GM19468 (cell line): ENCODE results near the gene KCNMA1.

Experiments
- ATAC-seq: cut with Tn5 transposase; IDR thresholded peaks from one replicate; pipeline ENCODE4 v1.9.1; 2021; ENCODE audit warnings: mild to moderate bottlenecking, moderate library complexity, moderate number of reproducible peaks; ENCODE audit not compliant: unreplicated experiment; ENCODE audit errors: extremely low read depth

KCNMA1 gene

GRCh38 chr10:77328272-77328816 lies 309.3 kb downstream of the KCNMA1 start:
- no peak for ATAC-seq

- no peak for ATAC-seq
Observed at GRCh38 chr10:77325233-77325537, 312.4 kb downstream of the KCNMA1 start.

DNA sequence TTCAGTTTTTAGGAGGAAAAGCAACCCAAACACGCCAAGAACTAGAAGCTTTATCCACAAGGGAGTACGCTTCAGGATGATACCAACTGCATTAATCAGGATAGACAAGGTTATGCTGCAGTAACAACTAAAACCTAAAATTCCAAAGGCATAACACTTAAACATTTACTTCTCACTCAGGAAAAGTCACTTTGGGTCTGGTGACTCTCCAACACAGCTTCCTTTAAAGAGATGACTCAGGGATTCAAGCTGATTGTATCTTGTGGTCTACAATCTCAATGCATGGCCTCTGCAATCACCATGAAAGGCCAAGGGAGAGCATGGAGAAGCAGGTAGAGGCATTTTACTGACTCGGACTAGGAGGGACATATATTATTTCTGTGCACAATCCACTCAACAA lies 315.8 kb downstream of the KCNMA1 start:
- no peak for ATAC-seq

DNA sequence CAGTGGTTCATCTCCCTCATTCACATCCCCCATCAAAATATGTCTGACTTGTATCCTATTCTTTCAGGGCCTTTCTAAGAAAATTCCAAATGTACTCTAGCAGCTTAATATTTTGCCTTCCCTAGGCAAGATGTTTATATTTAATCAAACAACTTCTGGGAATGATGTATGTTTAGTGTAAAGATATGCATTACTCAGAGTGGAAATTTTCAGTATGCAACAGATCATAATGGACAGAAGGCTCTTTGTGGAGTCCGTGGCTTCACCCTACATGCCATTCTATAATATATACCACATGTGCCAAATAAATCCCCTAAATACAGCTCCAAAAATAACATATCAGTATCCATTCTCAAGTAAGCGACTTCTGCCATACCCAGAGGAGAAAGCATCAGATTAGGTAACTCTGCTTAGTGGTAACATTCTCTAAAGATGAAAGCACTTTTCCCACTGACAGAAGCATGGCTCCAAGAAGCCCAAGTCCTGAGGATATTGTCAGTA lies 316.6 kb downstream of the KCNMA1 start:
- ATAC-seq: no peak

GRCh38 chr10:77319557-77319956 lies 318.1 kb downstream of the KCNMA1 start:
- ATAC-seq: no peak

GRCh38 chr10:77318739-77319138 lies 318.9 kb downstream of the KCNMA1 start:
- no peak for ATAC-seq

- no peak for ATAC-seq
Observed at GRCh38 chr10:77317221-77317620, 320.4 kb downstream of the KCNMA1 start.

- no peak for ATAC-seq
Observed at GRCh38 chr10:77315496-77316129, 322.0 kb downstream of the KCNMA1 start.

- no peak for ATAC-seq
Observed at GRCh38 chr10:77313066-77313750, 324.4 kb downstream of the KCNMA1 start.

- ATAC-seq: no peak
Observed at GRCh38 chr10:77311186-77311585, 326.4 kb downstream of the KCNMA1 start.

- no peak for ATAC-seq
Observed at GRCh38 chr10:77310288-77310840, 327.2 kb downstream of the KCNMA1 start.

DNA sequence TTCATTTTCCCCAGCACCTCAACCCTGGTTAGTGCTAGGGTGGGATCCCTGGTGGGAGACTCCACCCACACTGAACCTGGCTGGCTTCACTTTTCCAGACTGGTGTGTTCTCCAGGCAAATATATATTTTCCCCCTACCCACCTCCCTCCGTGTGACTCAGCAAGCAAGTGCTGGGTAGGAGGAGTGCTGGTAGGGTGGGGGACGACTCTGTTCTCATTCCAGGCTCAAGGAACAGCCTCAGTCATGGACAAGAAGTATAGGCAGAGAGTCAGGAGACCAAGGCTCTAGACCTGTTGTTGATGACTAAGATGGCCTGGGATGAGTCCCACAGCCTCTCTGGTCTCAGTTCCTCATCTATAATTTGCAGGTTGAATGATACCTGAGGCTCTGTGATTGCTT lies 328.1 kb downstream of the KCNMA1 start:
- ATAC-seq: no peak

- ATAC-seq: no peak
Observed at GRCh38 chr10:77309092-77309491, 328.5 kb downstream of the KCNMA1 start.

GRCh38 chr10:77308084-77308732 lies 329.4 kb downstream of the KCNMA1 start:
- ATAC-seq: no peak

- no peak for ATAC-seq
Observed at GRCh38 chr10:77306666-77307065, 330.9 kb downstream of the KCNMA1 start.

GRCh38 chr10:77305650-77306632 lies 331.7 kb downstream of the KCNMA1 start:
- ATAC-seq: no peak

- no peak for ATAC-seq
Observed at GRCh38 chr10:77304192-77304591, 333.4 kb downstream of the KCNMA1 start.

DNA sequence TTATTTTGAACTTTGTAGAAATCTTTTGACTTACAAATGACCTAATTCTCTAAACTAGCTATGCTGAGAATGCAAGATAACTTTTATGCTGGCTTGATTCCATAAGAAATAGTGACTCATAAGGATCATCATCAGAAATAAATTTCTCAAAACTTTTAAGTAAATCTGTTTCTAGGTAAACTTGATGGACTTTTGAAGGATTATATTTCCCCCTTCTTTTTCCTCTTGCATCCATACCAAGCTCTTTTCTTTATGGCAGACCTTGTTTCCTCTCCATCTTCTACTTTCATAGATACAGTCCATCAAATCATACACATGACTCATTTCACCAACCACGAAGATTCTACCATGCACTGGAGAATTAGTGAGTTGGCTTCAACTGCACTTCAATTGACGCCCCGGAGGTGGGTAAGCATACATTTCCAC lies 336.3 kb downstream of the KCNMA1 start:
- ATAC-seq: no peak

- no peak for ATAC-seq
Observed at GRCh38 chr10:77300682-77301302, 336.8 kb downstream of the KCNMA1 start.
